ENCODE results near the gene HOXA3. TPM values are rescaled to one million over a fixed set of nuclear protein-coding genes. Genes with fewer than 3 reads are reported as not detected.

HOXA3 gene
- total RNA-seq, 1 donor from 2014 or later, result 209 TPM

DNA sequence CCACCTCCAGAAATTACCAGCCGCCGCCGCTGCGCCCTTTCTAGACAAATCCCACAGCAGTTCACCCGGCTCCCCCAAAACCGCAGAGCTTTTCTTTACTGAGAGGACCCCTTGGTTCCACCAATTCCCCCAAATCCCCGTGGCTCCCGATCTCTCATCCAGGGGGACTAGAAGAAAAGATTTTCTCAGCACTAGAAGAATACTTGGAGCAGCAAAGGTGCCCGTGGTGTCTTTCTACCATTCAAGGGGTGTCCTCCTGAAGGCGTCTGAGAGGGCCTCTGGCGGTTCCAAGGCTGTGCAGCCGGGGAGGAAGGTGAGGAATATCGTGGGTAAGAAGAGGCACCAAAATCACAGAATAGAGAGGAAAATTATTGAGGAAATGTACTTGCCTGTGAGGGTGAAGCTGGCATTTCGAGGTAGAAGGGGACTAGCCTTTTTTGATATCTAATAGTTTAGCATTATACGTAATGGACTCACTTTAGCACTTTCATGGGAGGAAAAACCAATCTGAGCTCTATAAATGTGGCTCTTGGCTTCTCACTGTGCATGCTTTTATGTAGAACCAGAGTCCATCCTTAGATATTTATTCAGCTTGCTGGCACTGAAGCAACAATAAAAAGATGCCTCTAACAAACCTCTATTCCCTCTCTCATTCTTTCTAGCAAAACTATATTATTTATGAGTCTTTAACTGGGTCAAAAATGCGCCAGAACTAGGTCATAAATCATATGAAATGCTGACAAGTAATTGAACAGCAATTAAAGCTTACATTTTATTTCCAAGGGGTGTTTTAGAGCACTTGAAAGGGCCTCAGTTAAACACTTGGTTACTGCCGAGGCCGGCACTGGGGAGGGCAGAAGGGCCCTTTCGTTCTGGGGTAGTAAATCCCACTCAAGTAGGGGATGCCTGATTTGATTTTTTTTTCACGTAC, 36.1 kb downstream of the HOXA3 start:
- peaks cover 57% of the 10 kb centered on the region for H3K4me1 Mint-ChIP-seq
- H3K27ac Mint-ChIP-seq, result peak overlapping the region; percentile 100
- no peaks in the 10 kb centered on the region for H3K27me3 Mint-ChIP-seq (ENCODE audit: low read depth)
- no peaks in the 10 kb centered on the region for H3K9me3 Mint-ChIP-seq
- H3K36me3 Mint-ChIP-seq, result peaks cover 21% of the 10 kb centered on the region
- peak overlapping the region; percentile 88 for H3K4me3 Mint-ChIP-seq
- peak in 1 of 2 experiments; percentile 42 for DNase-seq (ENCODE audit: low spot score in 2 of 2, unreplicated experiment in 2 of 2)
- TF ChIP-seq, protein P1, sequence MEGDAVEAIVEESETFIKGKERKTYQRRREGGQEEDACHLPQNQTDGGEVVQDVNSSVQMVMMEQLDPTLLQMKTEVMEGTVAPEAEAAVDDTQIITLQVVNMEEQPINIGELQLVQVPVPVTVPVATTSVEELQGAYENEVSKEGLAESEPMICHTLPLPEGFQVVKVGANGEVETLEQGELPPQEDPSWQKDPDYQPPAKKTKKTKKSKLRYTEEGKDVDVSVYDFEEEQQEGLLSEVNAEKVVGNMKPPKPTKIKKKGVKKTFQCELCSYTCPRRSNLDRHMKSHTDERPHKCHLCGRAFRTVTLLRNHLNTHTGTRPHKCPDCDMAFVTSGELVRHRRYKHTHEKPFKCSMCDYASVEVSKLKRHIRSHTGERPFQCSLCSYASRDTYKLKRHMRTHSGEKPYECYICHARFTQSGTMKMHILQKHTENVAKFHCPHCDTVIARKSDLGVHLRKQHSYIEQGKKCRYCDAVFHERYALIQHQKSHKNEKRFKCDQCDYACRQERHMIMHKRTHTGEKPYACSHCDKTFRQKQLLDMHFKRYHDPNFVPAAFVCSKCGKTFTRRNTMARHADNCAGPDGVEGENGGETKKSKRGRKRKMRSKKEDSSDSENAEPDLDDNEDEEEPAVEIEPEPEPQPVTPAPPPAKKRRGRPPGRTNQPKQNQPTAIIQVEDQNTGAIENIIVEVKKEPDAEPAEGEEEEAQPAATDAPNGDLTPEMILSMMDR (IDR thresholded peaks at IDR 0.05; ENCODE audit: unreplicated experiment), result no peak

DNA sequence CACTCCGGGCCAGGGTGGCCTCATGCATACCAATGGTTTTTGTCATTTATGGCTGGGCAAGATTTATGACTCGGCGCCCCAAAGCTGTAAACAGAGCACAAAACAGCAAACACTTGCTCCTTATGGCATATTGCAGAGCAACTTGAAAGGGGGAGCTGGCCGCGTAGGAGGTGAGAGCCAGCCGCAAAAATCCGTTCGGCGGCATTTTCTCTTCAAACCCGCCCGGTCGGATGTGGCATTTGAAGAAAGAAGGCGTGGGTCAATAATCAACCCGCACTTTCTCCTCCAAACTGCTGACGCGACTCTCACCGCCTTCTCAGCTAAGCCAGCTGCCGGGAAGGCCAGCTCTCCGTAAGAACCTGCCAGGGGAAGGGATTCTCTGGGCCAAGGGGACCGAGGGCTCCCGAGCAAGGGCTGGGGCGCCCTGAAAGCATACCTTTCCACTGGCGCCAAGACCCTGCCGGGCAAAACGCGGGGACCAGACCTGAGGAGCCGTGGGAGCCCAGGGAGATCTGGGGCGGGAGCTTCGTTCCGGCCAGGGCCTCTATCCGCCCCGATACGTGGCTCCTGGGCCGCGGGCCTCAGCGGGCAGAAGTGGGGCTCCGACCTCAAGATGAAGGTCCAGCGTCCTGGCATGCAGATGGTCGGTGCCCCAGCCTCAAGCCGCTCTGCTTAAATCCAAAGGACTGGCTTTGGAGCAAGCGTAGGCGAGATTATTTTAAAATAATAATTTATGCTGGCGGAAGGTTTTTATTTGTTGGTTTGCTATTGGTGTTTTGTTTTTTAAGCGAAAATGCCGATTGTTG, 37.0 kb downstream of the HOXA3 start:
- Mint-ChIP-seq H3K27ac (peak overlapping the region; percentile 100), H3K27me3 (ENCODE audit: low read depth) (no peaks in the 10 kb centered on the region), H3K4me1 (peaks cover 55% of the 10 kb centered on the region), H3K9me3 (no peaks in the 10 kb centered on the region), H3K4me3 (peak overlapping the region; percentile 88), H3K36me3 (peaks cover 21% of the 10 kb centered on the region)
- TF ChIP-seq, protein P1 (IDR thresholded peaks at IDR 0.05; ENCODE audit: unreplicated experiment), result no peak
- DNase-seq (ENCODE audit: low spot score in 2 of 2, unreplicated experiment in 2 of 2), result peak in 1 of 2 experiments; percentile 66

DNA sequence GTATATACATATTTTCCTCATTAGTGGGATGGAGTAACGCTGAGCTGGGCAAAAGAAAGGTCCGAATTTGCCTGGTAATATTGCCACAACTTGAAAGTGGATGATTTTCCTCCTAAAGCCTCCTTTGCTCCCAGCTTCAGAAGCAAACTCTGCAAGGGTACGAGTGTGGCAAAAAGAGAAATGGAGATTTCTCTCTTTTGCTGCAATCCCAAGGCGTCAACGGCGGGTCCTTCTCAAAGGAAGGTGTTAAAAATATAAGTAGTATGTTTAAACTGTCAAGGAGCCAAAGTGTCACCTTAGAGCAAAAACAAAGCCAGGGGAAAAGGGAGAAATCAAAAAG, 37.5 kb downstream of the HOXA3 start:
- Mint-ChIP-seq H3K36me3 (peaks cover 21% of the 10 kb centered on the region), H3K27ac (peak overlapping the region; percentile 100), H3K27me3 (ENCODE audit: low read depth) (no peaks in the 10 kb centered on the region), H3K4me1 (peaks cover 54% of the 10 kb centered on the region), H3K9me3 (no peaks in the 10 kb centered on the region), H3K4me3 (peak overlapping the region; percentile 88)
- no peak for DNase-seq (ENCODE audit: low spot score in 2 of 2, unreplicated experiment in 2 of 2)
- TF ChIP-seq, protein P1 (IDR thresholded peaks at IDR 0.05; ENCODE audit: unreplicated experiment), result no peak

DNA sequence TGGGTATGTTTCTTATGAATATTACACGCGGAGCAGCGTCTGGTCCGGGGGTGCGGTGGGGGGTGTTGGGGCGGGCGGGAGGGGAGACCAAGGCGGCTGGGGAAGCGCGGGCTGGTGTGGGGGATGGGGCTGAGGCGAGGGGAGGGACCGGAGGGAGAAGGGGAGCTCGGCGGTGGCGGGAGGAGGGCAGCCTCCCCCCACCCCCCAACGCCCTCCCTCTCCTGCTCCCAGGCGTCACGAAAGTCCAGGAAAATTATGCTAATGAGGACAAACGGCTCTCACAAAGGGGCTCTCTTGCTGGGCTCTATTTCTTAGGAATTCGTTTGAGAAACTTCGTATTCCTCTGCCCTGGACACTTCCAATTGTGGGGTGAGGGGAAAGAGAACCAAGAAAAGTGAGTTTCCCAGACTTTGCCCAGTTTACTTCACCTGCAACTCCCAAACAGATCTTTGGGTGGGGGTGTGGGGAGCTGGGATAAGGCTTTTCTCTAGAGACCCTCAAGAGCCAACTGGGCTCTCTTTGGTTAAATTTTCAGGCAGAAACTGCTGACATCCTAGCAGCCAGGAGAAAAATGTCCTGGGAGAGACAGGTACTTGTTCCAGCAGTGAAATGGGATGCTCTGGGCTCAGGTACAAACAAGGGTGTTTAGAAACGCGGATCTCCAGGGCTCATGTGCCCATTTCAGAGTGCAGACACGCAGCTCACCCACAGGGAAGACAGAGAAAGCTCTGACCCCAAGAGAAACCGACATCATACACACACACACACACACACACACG, 38.2 kb downstream of the HOXA3 start:
- peak; percentile 79 to 83 for DNase-seq (ENCODE audit: low spot score in 2 of 2, unreplicated experiment in 2 of 2)
- H3K4me3 Mint-ChIP-seq, result peak overlapping the region; percentile 88
- TF ChIP-seq, protein P1 (IDR thresholded peaks at IDR 0.05; ENCODE audit: unreplicated experiment), result no peak
- H3K4me1 Mint-ChIP-seq, result peaks cover 54% of the 10 kb centered on the region
- H3K27ac Mint-ChIP-seq, result peak overlapping the region; percentile 100
- no peaks in the 10 kb centered on the region for H3K27me3 Mint-ChIP-seq (ENCODE audit: low read depth)
- peaks cover 17% of the 10 kb centered on the region for H3K36me3 Mint-ChIP-seq
- H3K9me3 Mint-ChIP-seq, result no peaks in the 10 kb centered on the region

All from mesothelial cell of epicardium (in vitro differentiated cells).